GM19455 (cell line): ENCODE results near the gene VPS8.
"Not testable (repeated sequence)": the region's sequence is repeated elsewhere in the genome, so short reads cannot be mapped to it uniquely, and the experiment has no call there.

Experiments
- ATAC-seq: cut with Tn5 transposase; IDR thresholded peaks from one replicate; pipeline ENCODE4 v1.9.1; 2021; ENCODE audit not compliant: unreplicated experiment

Gene VPS8

DNA sequence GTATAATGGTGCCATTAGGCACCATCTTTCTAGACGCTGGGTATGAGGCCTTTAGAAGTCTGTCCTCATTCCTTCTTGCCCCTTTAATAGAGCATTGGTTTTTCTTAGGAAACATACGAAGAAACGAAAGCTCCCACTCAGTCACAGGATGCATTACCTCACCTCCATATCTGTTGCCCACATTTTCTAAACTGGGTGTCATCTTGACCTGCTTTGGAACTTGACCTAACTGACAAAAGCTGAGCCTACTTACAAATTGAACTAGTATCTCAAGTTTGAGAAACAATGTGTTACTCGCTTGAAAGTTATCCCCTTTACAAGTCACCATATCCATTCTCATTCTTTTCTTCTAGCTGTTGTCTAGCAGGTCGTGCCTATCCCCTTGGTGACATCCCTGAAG, 102.7 kb downstream of the VPS8 start:
- no peak for ATAC-seq

DNA sequence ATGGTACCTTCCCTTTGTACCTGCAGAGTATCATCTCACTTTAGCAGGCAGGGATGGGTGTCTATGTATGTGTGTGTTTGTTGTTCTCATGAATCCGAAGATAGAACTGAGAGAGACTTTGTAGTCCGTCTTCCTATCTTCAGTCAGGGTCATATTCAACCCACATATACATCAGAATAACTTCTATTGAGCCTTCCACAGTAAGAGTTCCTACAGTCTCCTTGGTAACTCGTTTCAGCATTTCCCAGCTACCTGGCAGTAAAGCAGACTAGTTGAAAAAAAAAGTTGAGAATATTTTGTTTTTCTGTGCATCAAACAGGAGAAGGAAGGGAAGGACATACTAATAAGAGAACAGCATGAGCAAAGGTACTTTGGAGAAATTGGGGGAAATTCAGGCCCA, 106.8 kb downstream of the VPS8 start:
- no peak for ATAC-seq

DNA sequence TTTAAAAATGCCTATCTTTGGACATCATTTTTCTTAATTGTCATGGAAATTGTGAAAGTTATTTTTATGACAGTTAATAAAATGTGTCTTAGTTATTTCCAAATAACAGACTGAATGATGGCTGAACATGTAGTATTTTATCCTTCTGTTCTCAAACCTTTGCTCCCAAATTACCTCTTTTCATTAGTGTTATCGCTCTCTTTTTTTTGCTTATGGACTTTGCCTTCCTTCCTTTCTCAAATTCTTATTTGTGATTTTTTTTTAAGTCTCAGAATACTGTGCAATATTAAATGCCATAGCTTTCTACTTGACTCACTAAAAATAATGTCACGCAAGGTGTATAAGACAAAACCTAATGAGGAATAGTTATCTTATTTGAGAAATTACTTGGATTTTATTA, 107.7 kb downstream of the VPS8 start:
- no peak for ATAC-seq

DNA sequence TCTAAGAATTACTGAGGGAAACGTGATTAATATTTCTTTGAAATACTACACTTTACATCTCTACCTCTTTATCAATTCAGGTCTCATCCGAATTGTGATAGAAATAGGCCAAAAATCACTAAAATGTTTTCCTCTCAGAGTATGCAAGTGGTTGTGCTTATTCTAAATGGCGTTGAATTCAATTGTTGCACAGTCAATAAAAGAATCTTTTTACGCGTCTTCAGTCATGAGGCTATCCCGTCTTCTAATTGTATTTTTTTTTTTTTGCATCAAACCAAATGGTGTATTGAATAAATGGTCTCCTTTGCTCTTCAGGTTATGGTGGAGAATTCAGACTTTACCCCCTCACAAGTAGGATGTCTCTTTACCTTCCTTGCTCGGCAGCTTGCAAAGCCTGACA, 112.6 kb downstream of the VPS8 start:
- ATAC-seq, result no peak

DNA sequence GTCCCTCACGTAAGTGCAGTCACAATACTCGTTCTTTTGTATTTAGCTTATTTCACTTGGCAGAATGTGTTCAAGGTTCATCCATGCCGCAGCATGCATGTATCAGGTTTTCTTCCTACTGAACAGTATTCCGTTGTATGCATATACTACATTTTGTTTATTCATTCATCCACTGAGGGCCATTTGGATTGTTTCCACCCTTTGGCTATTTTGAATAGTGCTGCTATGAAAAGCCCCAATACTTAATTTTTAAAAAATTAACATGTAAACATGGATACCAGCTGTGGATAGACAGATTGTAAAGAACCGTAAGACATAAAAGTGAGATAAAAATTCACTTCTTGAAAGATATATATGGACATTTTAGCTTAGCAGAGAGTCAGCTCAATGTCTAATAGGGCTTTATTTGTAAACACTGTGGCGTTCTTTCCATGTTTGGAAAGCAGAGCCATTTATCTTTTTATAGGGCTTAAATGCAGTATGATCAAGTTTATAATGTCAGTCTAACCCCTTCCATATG, 115.9 kb downstream of the VPS8 start:
- no peak for ATAC-seq

DNA sequence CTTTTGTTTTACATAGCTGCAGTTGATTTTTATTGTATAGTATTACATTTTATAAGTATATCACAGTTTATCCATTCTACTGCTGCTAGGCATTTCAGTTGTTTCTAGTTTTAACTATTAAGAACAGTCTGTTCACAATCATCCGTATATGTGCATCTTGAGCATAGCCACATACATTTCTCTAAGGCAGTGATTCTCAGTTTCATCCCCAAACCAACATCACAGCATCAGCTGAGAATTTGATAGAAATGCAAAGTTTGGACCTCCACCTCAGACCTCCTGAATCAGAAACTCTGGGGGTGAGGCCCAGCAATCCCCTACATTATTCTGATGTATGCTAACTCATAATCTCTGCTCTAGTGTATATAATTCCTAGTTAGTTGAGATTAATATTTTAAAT, 120.8 kb downstream of the VPS8 start:
- no peak for ATAC-seq

DNA sequence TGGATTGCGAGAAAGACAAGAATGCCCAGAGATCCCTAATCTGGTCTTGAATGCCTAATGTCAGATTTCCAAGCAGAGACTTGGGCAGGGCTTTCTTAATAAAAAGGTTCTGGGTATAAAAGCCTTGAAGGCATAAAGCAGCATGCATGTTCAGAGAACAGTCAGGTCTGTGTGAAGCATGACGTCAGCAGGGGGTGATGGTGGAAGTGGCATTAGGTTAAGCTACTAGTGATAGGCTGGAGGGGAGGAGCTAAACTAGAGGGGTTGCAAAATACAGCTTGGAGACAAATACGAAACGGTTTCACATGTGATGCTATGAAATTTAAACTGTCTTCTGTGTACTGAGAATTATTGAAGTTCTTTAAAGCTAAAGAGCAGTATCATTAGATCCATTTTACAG, 125.6 kb downstream of the VPS8 start:
- no peak for ATAC-seq

DNA sequence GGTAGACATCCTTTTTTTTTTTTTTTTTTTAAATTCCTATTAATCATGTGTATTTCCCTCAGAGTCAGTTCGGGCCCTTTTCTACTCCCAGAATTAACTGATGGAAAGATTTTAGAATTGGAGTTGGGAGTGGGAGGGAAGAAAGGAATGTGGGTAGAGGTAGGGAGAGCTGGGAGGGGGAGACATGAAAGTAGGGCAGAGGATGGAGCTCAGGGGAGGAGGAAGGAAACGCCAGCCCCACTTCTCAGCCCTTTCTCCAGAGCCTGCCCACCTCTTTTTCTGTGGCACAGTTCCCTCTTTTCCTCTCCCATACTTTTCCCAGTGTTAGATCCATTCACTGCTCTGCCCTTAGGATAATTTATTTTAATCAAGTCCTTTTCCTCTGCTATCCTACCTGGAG, 129.4 kb downstream of the VPS8 start:
- no peak for ATAC-seq

DNA sequence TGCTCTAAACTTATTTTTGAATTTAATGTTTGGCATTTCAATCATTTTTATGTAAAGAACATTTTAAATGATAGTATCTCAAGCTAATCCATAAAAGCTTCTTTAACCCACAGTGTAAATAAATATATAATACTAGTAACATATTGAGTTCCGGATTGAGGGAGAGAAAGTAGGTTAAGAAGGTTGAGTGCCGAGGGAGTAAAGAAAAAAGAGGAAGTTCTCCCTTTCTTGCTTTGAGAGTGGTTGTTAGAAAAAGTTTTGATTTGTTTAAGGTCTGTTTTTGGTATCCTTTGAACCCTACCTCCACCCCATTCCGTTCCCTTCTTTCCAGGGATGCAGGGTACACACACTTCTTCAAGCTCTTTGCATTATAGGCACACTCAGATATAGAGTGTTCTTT, 130.8 kb downstream of the VPS8 start:
- no peak for ATAC-seq

DNA sequence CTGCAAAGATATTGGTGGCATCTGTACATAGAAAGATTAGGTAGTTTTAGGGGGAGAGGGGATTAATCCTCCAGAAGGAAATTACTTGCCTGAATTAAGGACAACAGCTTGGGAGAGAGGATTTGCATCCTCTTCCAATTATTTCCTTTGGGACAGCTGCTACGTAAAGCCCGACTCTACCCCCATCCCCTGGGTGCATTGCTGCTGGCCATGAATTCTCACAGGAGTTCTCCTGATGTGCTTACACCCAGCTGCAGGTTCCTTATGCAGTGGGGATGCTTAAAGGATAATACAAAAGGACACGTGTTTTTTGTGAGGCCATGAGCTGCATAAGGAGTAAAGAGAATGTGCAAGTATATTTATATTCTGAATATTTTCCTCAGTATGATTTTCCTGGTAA, 132.3 kb downstream of the VPS8 start:
- no peak for ATAC-seq

DNA sequence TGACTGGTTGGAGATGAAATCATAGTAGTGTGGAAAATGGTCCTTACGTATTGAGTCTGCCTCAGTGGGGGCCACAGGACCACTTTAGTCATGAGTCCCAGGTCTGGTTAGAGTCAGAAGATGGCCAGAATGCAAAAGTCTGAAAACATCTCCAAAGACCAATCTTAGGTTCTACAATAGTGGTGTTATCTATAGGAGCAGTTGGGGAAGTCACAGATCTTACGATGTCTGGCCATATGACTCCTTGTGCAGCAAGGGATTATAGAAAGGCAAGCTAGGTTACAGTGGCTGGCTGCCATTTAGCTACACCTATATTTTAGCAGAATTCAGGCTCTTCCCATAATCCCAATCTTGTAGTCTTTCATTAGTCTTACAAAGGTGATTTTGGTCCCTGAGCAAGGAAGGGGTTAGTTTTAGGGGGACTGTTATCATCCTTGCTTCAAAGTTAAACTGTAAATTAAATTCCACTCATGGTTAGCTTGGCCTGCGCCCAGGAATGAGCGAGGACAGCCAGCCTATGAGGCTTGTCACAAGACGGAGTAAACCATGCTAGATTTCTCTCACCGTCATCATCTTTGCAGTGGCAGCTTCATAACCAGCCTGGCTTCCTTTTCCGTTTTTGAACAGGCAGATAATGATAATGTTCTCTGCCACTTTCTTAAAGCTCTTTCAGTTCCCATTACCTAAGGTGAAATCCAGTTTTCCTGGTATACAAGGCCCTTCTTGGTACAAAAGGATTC, 134.1 kb downstream of the VPS8 start:
- ATAC-seq, result no peak

DNA sequence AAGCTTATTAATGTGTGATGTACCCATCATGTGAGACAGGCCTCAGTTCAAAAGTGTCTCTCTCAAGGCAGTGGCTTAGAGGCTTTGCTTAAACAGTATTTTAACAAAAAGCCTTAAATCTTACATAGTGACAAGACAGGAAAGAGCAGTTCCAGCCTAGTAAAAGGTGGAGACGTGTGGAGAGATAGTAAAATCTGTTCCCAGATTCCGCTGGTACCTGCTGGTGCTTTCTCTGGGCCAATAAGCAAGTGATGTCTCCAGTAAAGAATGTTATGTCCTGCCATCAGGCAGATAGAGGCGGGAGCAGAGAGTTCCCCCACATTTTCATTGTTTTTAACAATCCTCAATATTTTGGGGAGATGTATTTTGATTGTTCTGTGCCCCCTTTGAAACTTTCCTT, 135.0 kb downstream of the VPS8 start:
- no peak for ATAC-seq

DNA sequence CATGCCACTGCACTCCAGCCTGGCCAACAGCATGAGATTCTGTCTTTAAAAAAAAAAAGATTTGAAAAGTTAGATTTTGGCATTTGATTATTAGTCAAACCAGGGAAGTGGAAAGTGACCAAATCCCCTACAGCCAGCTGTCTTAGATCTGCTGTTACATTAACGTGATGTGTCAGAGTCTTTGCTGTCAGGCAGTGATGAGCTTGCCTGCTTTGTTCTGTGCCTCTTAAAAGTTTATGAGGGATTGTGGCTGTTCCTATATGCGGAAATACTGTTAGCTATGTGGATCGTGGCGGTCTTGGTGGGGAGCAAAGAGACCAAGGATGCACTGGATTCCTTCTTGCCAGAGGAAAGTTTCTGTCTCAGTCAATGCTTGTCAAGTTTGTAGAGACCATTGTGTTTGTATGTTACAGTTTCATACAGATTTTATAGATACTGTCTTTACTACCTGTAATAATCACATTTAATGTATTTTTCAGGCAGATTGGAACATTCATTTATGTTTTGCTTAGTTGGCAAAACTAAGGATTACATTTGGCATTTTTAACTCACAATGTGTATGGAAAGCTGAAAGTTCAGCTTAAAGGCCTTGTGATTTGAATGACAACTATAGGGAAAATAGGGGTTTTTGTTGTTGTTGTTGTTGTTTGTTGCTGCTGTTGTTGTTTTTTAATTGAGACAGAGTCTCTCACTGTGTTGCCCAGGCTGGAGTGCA, 137.4 kb downstream of the VPS8 start:
- ATAC-seq, result no peak

DNA sequence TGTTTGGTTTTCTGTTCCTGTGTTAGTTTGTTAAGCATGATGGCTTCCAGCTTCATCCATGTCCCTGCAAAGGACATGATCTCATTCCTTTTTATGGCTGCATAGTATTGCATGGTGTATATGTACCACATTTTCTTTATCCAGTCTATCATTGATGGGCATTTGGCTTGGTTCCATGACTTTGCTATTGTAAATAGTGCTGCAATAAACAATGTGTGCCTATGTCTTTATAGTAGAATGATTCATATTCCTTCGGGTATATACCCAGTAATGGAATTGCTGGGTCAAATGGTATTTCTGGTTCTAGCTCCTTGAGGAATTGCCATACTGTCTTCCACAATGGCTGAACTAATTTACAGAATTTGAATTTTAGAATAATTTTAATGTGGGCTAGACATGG, 138.8 kb downstream of the VPS8 start:
- ATAC-seq, result not testable (repeated sequence)

DNA sequence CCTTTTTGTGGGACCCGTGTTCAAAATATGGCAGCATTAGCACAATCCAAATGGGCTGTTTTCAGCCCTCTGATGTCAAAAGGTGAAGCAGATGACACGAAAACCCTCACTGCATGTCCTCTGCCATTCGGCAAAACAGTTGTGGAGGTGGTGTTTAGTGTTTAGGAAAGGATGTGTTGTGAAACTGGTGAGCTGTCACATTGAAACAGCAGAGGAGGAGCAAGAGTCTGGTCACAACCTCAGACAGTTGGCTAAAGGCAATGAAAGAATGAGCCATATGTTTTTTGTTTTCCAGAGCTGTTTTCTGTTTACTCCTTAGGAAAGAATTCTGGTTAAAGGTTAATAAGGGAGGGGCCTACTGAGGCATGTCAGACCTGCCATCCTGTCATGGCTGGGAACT, 140.7 kb downstream of the VPS8 start:
- no peak for ATAC-seq

DNA sequence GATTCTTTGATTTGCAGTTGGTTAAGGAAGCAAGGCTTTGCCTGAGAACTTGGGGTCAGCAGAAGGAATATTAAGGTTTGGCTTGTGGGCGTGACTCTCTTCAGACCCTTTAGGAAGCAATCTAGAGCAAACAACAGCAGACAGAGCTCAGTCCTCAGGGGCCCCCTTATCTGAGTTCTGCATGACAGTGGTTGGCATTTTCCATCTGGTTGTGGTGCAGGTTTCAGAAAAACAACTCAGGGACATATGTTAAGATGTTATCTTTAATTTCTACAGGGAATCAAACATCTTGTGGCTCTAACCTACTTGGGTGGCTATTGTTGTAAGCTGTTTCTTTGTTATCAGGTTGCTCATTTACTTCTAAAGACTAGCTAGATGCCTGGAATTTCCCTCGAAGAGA, 141.4 kb downstream of the VPS8 start:
- ATAC-seq, result no peak

DNA sequence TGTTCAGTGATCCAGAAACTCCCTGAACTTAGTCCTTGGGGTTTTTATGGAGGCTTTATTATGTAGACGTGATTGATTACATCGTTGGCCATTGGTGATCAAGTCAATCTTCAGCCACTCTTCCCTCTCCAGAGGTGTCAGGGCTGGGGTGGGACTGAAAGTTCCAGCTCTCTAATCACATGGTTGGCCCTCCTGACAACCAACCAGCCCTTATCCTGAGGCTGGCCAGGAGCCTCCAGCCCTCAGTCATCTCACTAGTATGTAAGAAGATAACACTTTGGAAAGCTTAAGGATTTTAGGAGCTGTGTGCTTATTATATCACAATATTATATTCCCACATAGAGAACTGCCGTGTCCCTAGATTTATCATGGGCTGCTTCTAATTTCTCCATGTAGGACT, 142.3 kb downstream of the VPS8 start:
- ATAC-seq, result no peak

DNA sequence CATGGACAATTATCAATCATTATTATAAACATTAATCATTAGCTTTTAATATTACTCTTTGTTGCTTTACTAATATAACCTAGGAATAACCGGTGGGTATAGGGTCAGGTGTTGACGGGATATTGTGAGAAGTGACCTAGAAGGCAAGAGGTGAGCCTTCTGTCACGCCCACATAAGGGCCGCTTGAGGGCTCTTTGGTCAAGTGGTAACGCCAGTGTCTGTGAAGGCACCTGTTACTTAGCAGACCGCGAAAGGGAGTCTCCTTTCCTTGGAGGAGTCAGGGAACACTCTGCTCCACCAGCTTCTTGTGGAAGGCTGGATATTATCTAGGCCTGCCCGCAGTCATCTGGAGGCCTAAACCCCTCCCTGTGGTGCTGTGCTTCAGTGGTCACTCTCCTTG, 142.9 kb downstream of the VPS8 start:
- ATAC-seq, result not testable (repeated sequence)

DNA sequence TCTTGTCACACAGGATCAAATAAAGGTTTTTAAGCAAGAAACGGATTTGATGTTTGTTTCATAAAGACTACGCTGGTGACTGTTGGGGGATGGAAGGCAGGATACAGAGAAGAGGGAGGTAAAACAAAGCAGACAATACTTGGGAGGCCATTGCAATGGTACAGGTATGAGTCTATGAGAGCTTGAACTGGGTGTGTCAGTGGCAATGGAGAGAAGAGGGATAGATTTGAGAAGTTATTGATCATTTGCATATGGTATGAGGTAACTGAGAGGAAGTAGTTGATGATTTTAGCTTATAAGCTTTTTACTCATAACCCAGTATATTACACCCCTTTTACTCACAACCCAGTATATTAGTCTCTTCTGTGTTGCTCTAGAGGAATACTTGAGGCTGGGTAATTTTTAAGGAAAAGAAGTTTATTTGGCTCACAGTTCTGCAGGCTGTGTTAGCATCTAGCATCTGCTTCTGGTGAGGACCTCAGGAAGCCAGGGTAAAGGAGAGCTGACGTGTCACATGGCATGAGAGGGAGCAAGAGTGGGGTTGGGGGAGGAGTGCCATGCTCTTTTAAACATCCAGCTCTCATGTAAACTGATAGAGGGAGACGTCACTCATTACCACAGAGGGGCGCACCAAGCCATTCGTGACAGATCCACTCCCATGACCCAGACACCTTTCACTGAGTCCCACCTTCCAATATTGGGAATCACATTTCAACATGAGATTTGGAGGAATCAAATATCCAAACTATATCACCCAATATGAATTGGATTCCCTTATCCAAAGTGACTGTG, 153.9 kb downstream of the VPS8 start:
- no peak for ATAC-seq

DNA sequence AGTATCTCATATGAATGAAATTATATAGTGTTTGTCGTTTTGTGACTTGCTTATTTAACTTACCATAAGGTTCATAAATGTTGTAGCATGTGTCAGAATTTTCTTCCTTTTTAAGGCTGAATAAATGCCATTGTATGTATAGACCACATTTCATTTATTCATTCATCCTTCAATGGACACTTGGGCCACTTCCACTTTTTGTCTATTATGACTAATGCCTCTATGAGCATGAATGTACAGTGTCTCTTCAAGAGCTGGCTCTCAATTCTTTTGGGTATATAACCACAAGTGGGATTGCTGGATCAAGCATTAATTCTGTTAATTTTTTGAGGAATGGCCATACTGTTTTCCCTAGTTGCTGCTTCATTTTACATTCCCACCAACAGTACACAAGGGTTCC, 156.1 kb downstream of the VPS8 start:
- ATAC-seq, result no peak

DNA sequence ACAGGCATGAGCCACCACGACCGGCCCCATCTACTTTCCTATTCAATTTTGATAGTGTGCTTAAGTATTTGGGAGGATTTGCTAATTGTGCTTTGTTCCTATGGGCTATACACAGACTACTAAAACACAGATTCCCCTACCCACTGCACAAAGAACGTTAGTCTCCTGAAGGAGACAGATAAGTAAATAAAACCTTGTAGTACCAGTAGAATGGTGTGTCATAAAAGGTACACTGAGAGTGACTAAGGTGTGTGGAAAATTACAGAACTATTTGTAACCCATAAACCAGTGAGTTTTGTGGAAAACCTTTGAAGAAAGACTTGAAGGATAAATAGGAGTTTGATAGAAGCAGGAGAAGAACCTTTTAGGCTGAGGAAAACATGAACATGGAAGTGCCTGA, 158.2 kb downstream of the VPS8 start:
- no peak for ATAC-seq

DNA sequence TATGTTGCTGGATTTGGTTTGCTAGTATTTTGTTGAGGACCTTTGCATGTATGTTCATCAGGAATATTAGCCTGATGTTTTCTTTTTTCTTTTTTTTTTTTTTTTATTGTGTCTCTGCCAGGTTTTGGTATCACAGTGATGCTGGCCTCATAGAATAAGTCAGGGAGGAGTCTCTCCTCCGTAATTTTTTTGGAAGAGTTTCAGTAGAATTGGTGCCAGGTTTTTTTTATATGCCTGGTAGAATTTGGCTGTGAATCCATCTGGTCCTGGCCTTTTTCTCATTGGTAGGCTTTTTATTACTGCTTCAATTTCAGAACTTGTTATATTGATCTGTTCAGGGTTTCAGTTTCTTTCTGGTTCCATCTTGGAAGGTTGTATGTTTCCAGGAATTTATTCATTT, 165.8 kb downstream of the VPS8 start:
- ATAC-seq, result no peak
